ENCODE measurements around the gene PML. TPM values are rescaled to one million over a fixed set of nuclear protein-coding genes. Genes with fewer than 3 reads are reported as not detected.
"Not testable (repeated sequence)": the region's sequence is repeated elsewhere in the genome, so short reads cannot be mapped to it uniquely, and the experiment has no call there.

Gene PML
- total RNA-seq, 2 donors from 2014 or later: 27.3 to 36.1 TPM

- peaks cover 0 to 44% of the 10 kb centered on the region in 2 donors for H3K4me1 ChIP-seq
- TF ChIP-seq CTCF (IDR thresholded peaks at IDR 0.05): no peak
- H3K27me3 ChIP-seq: no peaks in the 10 kb centered on the region
- H3K27ac ChIP-seq: peak overlapping the region in 1 of 2 donors; percentile 35
- DNase-seq (ENCODE audit: low spot score): no peak
- H3K4me3 ChIP-seq: no peak overlapping the region
- H3K9me3 ChIP-seq: no peaks in the 10 kb centered on the region
- peaks cover 21% of the 10 kb centered on the region for H3K36me3 ChIP-seq
Measured at GRCh38 chr15:74045636-74046274, 51.2 kb downstream of the PML start.

- H3K27ac ChIP-seq: peak overlapping the region in 1 of 2 donors; percentile 35
- no peaks in the 10 kb centered on the region for H3K27me3 ChIP-seq
- H3K9me3 ChIP-seq: no peaks in the 10 kb centered on the region
- H3K36me3 ChIP-seq: peaks cover 21% of the 10 kb centered on the region
- no peak for TF ChIP-seq CTCF (IDR thresholded peaks at IDR 0.05)
- no peak overlapping the region for H3K4me3 ChIP-seq
- DNase-seq (ENCODE audit: low spot score): no peak
- H3K4me1 ChIP-seq: peaks cover 0 to 41% of the 10 kb centered on the region in 2 donors
Measured at GRCh38 chr15:74046275-74046674, 51.8 kb downstream of the PML start.

- Histone ChIP-seq H3K4me1 (peaks cover 0 to 45% of the 10 kb centered on the region in 2 donors), H3K27ac (peak overlapping the region; percentile 72 to 81), H3K27me3 (no peaks in the 10 kb centered on the region), H3K9me3 (no peaks in the 10 kb centered on the region), H3K4me3 (no peak overlapping the region), H3K36me3 (no peaks in the 10 kb centered on the region)
- no peak for TF ChIP-seq CTCF (IDR thresholded peaks at IDR 0.05)
- DNase-seq (ENCODE audit: low spot score): no peak
Measured at GRCh38 chr15:74050127-74050526, 55.6 kb downstream of the PML start.

GRCh38 chr15:74050556-74051234 lies 56.2 kb downstream of the PML start:
- TF ChIP-seq CTCF (IDR thresholded peaks at IDR 0.05): no peak
- DNase-seq (ENCODE audit: low spot score): no peak
- peaks cover 0 to 45% of the 10 kb centered on the region in 2 donors for H3K4me1 ChIP-seq
- no peak overlapping the region for H3K4me3 ChIP-seq
- no peaks in the 10 kb centered on the region for H3K9me3 ChIP-seq
- peak overlapping the region; percentile 72 to 81 for H3K27ac ChIP-seq
- no peaks in the 10 kb centered on the region for H3K27me3 ChIP-seq
- H3K36me3 ChIP-seq: no peaks in the 10 kb centered on the region

- H3K36me3 ChIP-seq; H3K9me3 ChIP-seq; H3K27me3 ChIP-seq; DNase-seq (ENCODE audit: low spot score); H3K4me3 ChIP-seq: not testable (repeated sequence)
- H3K4me1 ChIP-seq: peaks cover 0 to 45% of the 10 kb centered on the region in 2 donors
- peak overlapping the region in 1 of 2 donors; percentile 81 for H3K27ac ChIP-seq
Measured at GRCh38 chr15:74052271-74053260, 58.0 kb downstream of the PML start.

- no peak for TF ChIP-seq CTCF (IDR thresholded peaks at IDR 0.05)
- Histone ChIP-seq H3K36me3 (no peaks in the 10 kb centered on the region), H3K4me1 (peaks cover 0 to 37% of the 10 kb centered on the region in 2 donors), H3K9me3 (no peaks in the 10 kb centered on the region), H3K4me3 (no peak overlapping the region), H3K27ac (no peak overlapping the region), H3K27me3 (no peaks in the 10 kb centered on the region)
- DNase-seq (ENCODE audit: low spot score): no peak
Measured at GRCh38 chr15:74053517-74053916, 59.0 kb downstream of the PML start.
